ENCODE results near the gene NCBP2L. TPM values are rescaled to one million over a fixed set of nuclear protein-coding genes. Genes with fewer than 3 reads are reported as not detected.
A peak's percentile ranks its signal among the peaks of the same experiment; 100 is the strongest.

Gene NCBP2L
- total RNA-seq, 1 donor from 2014 or later = not detected

- ATAC-seq = no peak
Observed at GRCh38 chrX:107750263-107750662, 27.3 kb upstream of the NCBP2L start.

GRCh38 chrX:107750861-107751445, 26.6 kb upstream of the NCBP2L start:
- DNase-seq = no peak
- intact Hi-C loops (cut with micrococcal nuclease) = no loop called here
- no peak for ATAC-seq

More at GRCh38 chrX:107750263-107750662, 27.3 kb upstream of the NCBP2L start:
- no peak for DNase-seq
- intact Hi-C loops (cut with micrococcal nuclease) = no loop called here

GRCh38 chrX:107752043-107752442, 25.5 kb upstream of the NCBP2L start:
- intact Hi-C loops (cut with micrococcal nuclease) = no loop called here
- ATAC-seq = no peak
- no peak for DNase-seq

- ATAC-seq (no peak), DNase-seq (no peak)
- intact Hi-C loops (cut with micrococcal nuclease) = no loop called here
Observed at GRCh38 chrX:107752714-107753113, 24.8 kb upstream of the NCBP2L start.

GRCh38 chrX:107753187-107753586, 24.3 kb upstream of the NCBP2L start:
- DNase-seq (no peak), ATAC-seq (peak; percentile 67)
- intact Hi-C loops (cut with micrococcal nuclease) = no loop called here

GRCh38 chrX:107755721-107756120, 21.8 kb upstream of the NCBP2L start:
- ATAC-seq (peak; percentile 87), DNase-seq (no peak)
- intact Hi-C loops (cut with micrococcal nuclease) = no loop called here

GRCh38 chrX:107758231-107758766, 19.2 kb upstream of the NCBP2L start:
- intact Hi-C loops (cut with micrococcal nuclease) = no loop called here
- DNase-seq (no peak), ATAC-seq (no peak)

- ATAC-seq (no peak), DNase-seq (no peak)
- intact Hi-C loops (cut with micrococcal nuclease) = no loop called here
Observed at GRCh38 chrX:107760304-107761077, 17.0 kb upstream of the NCBP2L start.

- intact Hi-C loops (cut with micrococcal nuclease) = no loop called here
- ATAC-seq = no peak
- no peak for DNase-seq
Observed at GRCh38 chrX:107763647-107764046, 13.9 kb upstream of the NCBP2L start.

GRCh38 chrX:107764845-107765608, 12.5 kb upstream of the NCBP2L start:
- no peak for DNase-seq
- intact Hi-C loops (cut with micrococcal nuclease) = no loop called here

GRCh38 chrX:107766470-107767150, 10.9 kb upstream of the NCBP2L start:
- DNase-seq (peak; percentile 75), ATAC-seq (peak; percentile 95)
- intact Hi-C loops (cut with micrococcal nuclease) = no loop called here

More at GRCh38 chrX:107764845-107765608, 12.5 kb upstream of the NCBP2L start:
- no peak for ATAC-seq

GRCh38 chrX:107768051-107768450, 9.5 kb upstream of the NCBP2L start:
- DNase-seq (no peak), ATAC-seq (no peak)
- intact Hi-C loops (cut with micrococcal nuclease) = no loop called here

- intact Hi-C loops (cut with micrococcal nuclease) = no loop called here
- DNase-seq (no peak), ATAC-seq (no peak)
Observed at GRCh38 chrX:107769581-107770317, 7.8 kb upstream of the NCBP2L start.

GRCh38 chrX:107773206-107773605, 4.3 kb upstream of the NCBP2L start:
- DNase-seq = no peak
- intact Hi-C loops (cut with micrococcal nuclease) = no loop called here
- ATAC-seq = no peak

GRCh38 chrX:107773906-107774435, 3.6 kb upstream of the NCBP2L start:
- no peak for ATAC-seq

GRCh38 chrX:107775000-107775733, 2.4 kb upstream of the NCBP2L start:
- intact Hi-C loops (cut with micrococcal nuclease) = loop anchor here (5.0 kb wide), 2 partner anchors 48 to 113 kb away; no protein-coding TSS in a partner anchor
- DNase-seq = no peak
- ATAC-seq = peak; percentile 9

More at GRCh38 chrX:107773906-107774435, 3.6 kb upstream of the NCBP2L start:
- no peak for DNase-seq
- intact Hi-C loops (cut with micrococcal nuclease) = no loop called here

- peak; percentile 94 for ATAC-seq
- DNase-seq = peak; percentile 86
- intact Hi-C loops (cut with micrococcal nuclease) = loop anchor here (5.0 kb wide), 2 partner anchors 49 to 114 kb away; no protein-coding TSS in a partner anchor
Observed at GRCh38 chrX:107775734-107776511, 1.6 kb upstream of the NCBP2L start, which contains the start of gene TSC22D3. TSC22D3 (minus strand) TSS chrX:107775787; CDS start chrX:107775419, 368 bp downstream.

Data from left ventricle myocardium superior (tissue), 1 donor.